ENCODE results near the gene EFCAB3.
"Not testable (repeated sequence)": the region's sequence is repeated elsewhere in the genome, so short reads cannot be mapped to it uniquely, and the experiment has no call there.

EFCAB3 gene

GRCh38 chr17:62380253-62380652 is at the start of gene EFCAB3:
Gene EFCAB3, plus strand, starts transcription at chr17:62380553. Its CDS starts 2,427 bp downstream, at chr17:62382980.
- 100% methylated on average over 1 of the region's 3 CpGs for WGBS (ENCODE audit: insufficient coverage, insufficient read length)
- Histone ChIP-seq H3K27me3 (ENCODE audit: control insufficient read depth, insufficient read depth, low read length) (no peaks in the 10 kb centered on the region), H3K4me1 (ENCODE audit: control insufficient read depth, insufficient read depth, low read length) (no peaks in the 10 kb centered on the region)

DNA sequence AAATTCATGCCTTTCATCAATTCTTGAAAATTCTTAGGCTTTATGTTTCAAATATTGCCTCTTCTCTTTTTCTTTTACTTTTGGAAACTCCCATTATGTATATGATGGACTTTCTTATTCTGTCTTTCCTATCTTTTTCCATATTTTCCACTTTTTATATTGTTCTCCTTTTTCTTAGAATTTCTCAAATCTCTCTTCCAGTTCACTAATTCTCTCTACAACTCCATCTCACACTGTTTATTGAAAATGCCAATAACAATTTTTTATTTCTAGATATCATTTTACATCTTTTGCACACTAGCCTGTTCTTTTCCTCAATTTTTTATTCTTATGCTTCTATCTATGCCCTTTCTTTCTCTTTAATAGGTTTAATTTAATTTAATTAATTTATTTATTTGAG is 43.8 kb upstream of the EFCAB3 start:
- Histone ChIP-seq H3K27ac (ENCODE audit: low read length) (no peak overlapping the region), H3K4me3 (ENCODE audit: low read length) (no peak overlapping the region), H3K27me3 (ENCODE audit: control insufficient read depth, insufficient read depth, low read length) (no peaks in the 10 kb centered on the region), H3K9me3 (ENCODE audit: control insufficient read depth, insufficient read depth, low read length) (no peaks in the 10 kb centered on the region), H3K4me1 (ENCODE audit: control insufficient read depth, insufficient read depth, low read length) (no peaks in the 10 kb centered on the region), H3K36me3 (ENCODE audit: control insufficient read depth, insufficient read depth, low read length) (no peaks in the 10 kb centered on the region)
- DNase-seq (ENCODE audit: low read depth, low spot score) = no peak

More at GRCh38 chr17:62380253-62380652, at the start of gene EFCAB3:
- Histone ChIP-seq H3K4me3 (ENCODE audit: low read length) (no peak within 1 kb of the TSS), H3K9me3 (ENCODE audit: control insufficient read depth, insufficient read depth, low read length) (no peaks in the 10 kb centered on the region), H3K36me3 (ENCODE audit: control insufficient read depth, insufficient read depth, low read length) (no peaks in the 10 kb centered on the region), H3K27ac (ENCODE audit: low read length) (no peak within 1 kb of the TSS)
- DNase-seq (ENCODE audit: low read depth, low spot score) = no peak

DNA sequence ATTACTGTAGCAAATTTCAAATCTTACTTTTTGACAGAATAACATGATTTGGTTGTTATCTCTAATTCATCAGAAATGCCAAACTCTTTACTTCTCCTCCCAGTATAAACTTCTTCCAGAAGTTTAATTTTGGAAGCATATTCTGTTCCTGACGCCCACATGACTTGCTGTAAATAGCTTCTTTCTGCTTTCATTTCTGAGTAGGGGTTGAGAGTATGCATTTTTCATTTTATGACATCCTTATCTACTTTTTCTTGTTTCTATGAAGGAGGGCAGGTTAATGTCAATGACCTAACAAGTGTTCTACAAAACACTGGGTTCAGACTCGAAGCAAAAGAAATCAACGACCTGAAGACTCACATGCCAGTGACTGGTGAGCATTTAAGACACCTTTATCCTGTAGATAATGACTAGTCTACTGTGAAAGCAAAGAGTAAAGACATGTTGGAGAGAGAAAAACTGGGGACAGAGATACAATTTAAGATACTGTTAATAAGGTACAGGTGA is 36.5 kb upstream of the EFCAB3 start:
- H3K36me3 ChIP-seq (ENCODE audit: control insufficient read depth, insufficient read depth, low read length) = no peaks in the 10 kb centered on the region
- no peak for DNase-seq (ENCODE audit: low read depth, low spot score)
- H3K27me3 ChIP-seq (ENCODE audit: control insufficient read depth, insufficient read depth, low read length) = no peaks in the 10 kb centered on the region
- H3K9me3 ChIP-seq (ENCODE audit: control insufficient read depth, insufficient read depth, low read length) = no peaks in the 10 kb centered on the region
- no CpG with 5 or more reads among the region's 3 CpGs for WGBS (ENCODE audit: insufficient coverage, insufficient read length)
- H3K4me1 ChIP-seq (ENCODE audit: control insufficient read depth, insufficient read depth, low read length) = no peaks in the 10 kb centered on the region; the same call in 1 of the 2 replicates
- no peak overlapping the region for H3K27ac ChIP-seq (ENCODE audit: low read length)
- H3K4me3 ChIP-seq (ENCODE audit: low read length) = no peak overlapping the region

GRCh38 chr17:62351176-62351575 is 29.2 kb upstream of the EFCAB3 start:
- Histone ChIP-seq H3K27ac (ENCODE audit: low read length) (no peak overlapping the region), H3K9me3 (ENCODE audit: control insufficient read depth, insufficient read depth, low read length) (no peaks in the 10 kb centered on the region), H3K4me1 (ENCODE audit: control insufficient read depth, insufficient read depth, low read length) (no peaks in the 10 kb centered on the region), H3K4me3 (ENCODE audit: low read length) (no peak overlapping the region), H3K27me3 (ENCODE audit: control insufficient read depth, insufficient read depth, low read length) (no peaks in the 10 kb centered on the region), H3K36me3 (ENCODE audit: control insufficient read depth, insufficient read depth, low read length) (no peaks in the 10 kb centered on the region)
- DNase-seq (ENCODE audit: low read depth, low spot score) = no peak
- WGBS (ENCODE audit: insufficient coverage, insufficient read length) = no CpG with 5 or more reads among the region's 5 CpGs

GRCh38 chr17:62366191-62366590 is 14.2 kb upstream of the EFCAB3 start:
- Histone ChIP-seq H3K9me3 (ENCODE audit: control insufficient read depth, insufficient read depth, low read length) (no peaks in the 10 kb centered on the region), H3K36me3 (ENCODE audit: control insufficient read depth, insufficient read depth, low read length) (no peaks in the 10 kb centered on the region), H3K27ac (ENCODE audit: low read length) (no peak overlapping the region), H3K27me3 (ENCODE audit: control insufficient read depth, insufficient read depth, low read length) (no peaks in the 10 kb centered on the region), H3K4me3 (ENCODE audit: low read length) (no peak overlapping the region), H3K4me1 (ENCODE audit: control insufficient read depth, insufficient read depth, low read length) (no peaks in the 10 kb centered on the region)
- no CpG with 5 or more reads among the region's 2 CpGs for WGBS (ENCODE audit: insufficient coverage, insufficient read length)
- DNase-seq (ENCODE audit: low read depth, low spot score) = no peak

DNA sequence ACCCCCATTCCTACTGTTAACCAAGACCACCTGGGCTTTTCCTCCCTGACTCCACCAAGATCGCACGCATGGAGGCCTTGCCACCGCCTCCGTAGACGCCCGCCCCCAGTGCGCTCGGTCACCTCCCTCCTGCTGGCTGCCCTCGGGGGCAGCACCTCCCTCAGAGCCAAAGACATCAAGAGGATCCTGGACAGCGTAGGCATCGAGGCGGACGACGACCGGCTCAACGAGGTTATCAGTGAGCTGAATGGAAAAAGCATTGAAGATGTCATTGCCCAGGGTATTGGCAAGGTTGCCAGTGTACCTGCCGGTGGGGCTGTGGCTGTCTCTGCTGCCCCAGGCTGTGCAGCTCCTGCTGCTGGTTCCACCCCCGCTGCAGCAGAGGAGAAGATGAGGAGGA is 1.2 kb downstream of the EFCAB3 start:
- Histone ChIP-seq H3K27me3 (ENCODE audit: control insufficient read depth, insufficient read depth, low read length) (no peaks in the 10 kb centered on the region), H3K27ac (ENCODE audit: low read length) (no peak overlapping the region), H3K36me3 (ENCODE audit: control insufficient read depth, insufficient read depth, low read length) (no peaks in the 10 kb centered on the region), H3K9me3 (ENCODE audit: control insufficient read depth, insufficient read depth, low read length) (no peaks in the 10 kb centered on the region), H3K4me3 (ENCODE audit: low read length) (no peak overlapping the region), H3K4me1 (ENCODE audit: control insufficient read depth, insufficient read depth, low read length) (no peaks in the 10 kb centered on the region)
- WGBS (ENCODE audit: insufficient coverage, insufficient read length) = no CpG with 5 or more reads among the region's 18 CpGs
- DNase-seq (ENCODE audit: low read depth, low spot score) = no peak

GRCh38 chr17:62388856-62389255 is 8.5 kb downstream of the EFCAB3 start:
- H3K9me3 ChIP-seq (ENCODE audit: control insufficient read depth, insufficient read depth, low read length) = no peaks in the 10 kb centered on the region
- no peak overlapping the region for H3K27ac ChIP-seq (ENCODE audit: low read length)
- H3K4me1 ChIP-seq (ENCODE audit: control insufficient read depth, insufficient read depth, low read length) = no peaks in the 10 kb centered on the region
- DNase-seq (ENCODE audit: low read depth, low spot score) = no peak
- no CpG with 5 or more reads among the region's 1 CpG for WGBS (ENCODE audit: insufficient coverage, insufficient read length)
- H3K27me3 ChIP-seq (ENCODE audit: control insufficient read depth, insufficient read depth, low read length) = no peaks in the 10 kb centered on the region
- H3K4me3 ChIP-seq (ENCODE audit: low read length) = no peak overlapping the region
- no peaks in the 10 kb centered on the region for H3K36me3 ChIP-seq (ENCODE audit: control insufficient read depth, insufficient read depth, low read length)

GRCh38 chr17:62392908-62393307 is 12.6 kb downstream of the EFCAB3 start:
- Histone ChIP-seq H3K9me3 (ENCODE audit: control insufficient read depth, insufficient read depth, low read length) (no peaks in the 10 kb centered on the region), H3K27ac (ENCODE audit: low read length) (no peak overlapping the region), H3K4me3 (ENCODE audit: low read length) (no peak overlapping the region), H3K27me3 (ENCODE audit: control insufficient read depth, insufficient read depth, low read length) (no peaks in the 10 kb centered on the region), H3K4me1 (ENCODE audit: control insufficient read depth, insufficient read depth, low read length) (no peaks in the 10 kb centered on the region), H3K36me3 (ENCODE audit: control insufficient read depth, insufficient read depth, low read length) (no peaks in the 10 kb centered on the region)
- DNase-seq (ENCODE audit: low read depth, low spot score) = no peak
- WGBS (ENCODE audit: insufficient coverage, insufficient read length) = no CpG with 5 or more reads among the region's 1 CpG

DNA sequence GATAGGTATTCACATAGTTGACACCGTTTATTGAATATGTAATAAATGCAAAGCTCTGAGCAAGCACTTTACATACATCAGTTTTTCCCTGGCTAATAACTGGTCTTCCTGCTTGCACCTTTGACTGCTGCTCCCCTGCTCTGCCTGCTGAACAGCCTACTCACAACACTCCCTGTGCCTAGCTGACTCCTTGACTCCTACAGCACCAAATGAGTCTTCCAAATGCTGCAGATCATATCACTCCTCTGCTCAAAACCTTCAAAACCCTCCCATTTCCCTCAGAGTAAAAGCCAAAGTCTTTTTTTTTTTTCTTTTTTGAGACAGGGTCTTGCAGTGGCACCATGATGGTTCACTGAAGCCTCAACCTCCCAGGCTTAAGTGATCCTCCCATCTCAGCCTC is 18.5 kb downstream of the EFCAB3 start:
- Histone ChIP-seq H3K36me3 (ENCODE audit: control insufficient read depth, insufficient read depth, low read length) (no peaks in the 10 kb centered on the region), H3K4me1 (ENCODE audit: control insufficient read depth, insufficient read depth, low read length) (no peaks in the 10 kb centered on the region), H3K27me3 (ENCODE audit: control insufficient read depth, insufficient read depth, low read length) (no peaks in the 10 kb centered on the region), H3K9me3 (ENCODE audit: control insufficient read depth, insufficient read depth, low read length) (no peaks in the 10 kb centered on the region), H3K4me3 (ENCODE audit: low read length) (no peak overlapping the region), H3K27ac (ENCODE audit: low read length) (no peak overlapping the region)
- WGBS (ENCODE audit: insufficient coverage, insufficient read length) = no CpG with 5 or more reads among the region's 1 CpG
- no peak for DNase-seq (ENCODE audit: low read depth, low spot score)

DNA sequence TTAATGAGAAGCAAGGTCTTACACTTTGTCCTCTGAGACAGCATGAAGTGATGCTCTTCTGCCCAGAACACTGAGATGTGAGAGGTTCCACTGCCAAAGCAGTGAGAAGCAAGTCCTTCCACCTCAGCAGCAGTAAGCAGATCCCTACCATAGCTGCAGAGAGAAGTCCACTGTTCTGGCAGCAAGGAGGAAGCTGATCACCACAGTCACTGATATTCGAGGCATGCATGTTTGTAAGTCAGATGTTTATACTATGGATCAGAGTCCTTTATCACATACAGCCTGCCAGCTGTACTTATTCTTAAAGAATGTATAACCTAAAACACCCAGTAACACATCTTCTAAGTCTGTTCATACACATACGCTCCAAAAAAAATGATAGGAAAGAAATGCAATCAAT is 25.1 kb downstream of the EFCAB3 start:
- no CpG with 5 or more reads among the region's 2 CpGs for WGBS (ENCODE audit: insufficient coverage, insufficient read length)
- no peaks in the 10 kb centered on the region for H3K9me3 ChIP-seq (ENCODE audit: control insufficient read depth, insufficient read depth, low read length)
- no peaks in the 10 kb centered on the region for H3K4me1 ChIP-seq (ENCODE audit: control insufficient read depth, insufficient read depth, low read length)
- H3K27me3 ChIP-seq (ENCODE audit: control insufficient read depth, insufficient read depth, low read length) = no peaks in the 10 kb centered on the region
- H3K36me3 ChIP-seq (ENCODE audit: control insufficient read depth, insufficient read depth, low read length) = no peaks in the 10 kb centered on the region
- no peak overlapping the region for H3K4me3 ChIP-seq (ENCODE audit: low read length)
- H3K27ac ChIP-seq (ENCODE audit: low read length) = no peak overlapping the region
- DNase-seq (ENCODE audit: low read depth, low spot score) = no peak

- not testable (repeated sequence) for H3K4me3 ChIP-seq (ENCODE audit: low read length); H3K9me3 ChIP-seq (ENCODE audit: control insufficient read depth, insufficient read depth, low read length); H3K36me3 ChIP-seq (ENCODE audit: control insufficient read depth, insufficient read depth, low read length); H3K27ac ChIP-seq (ENCODE audit: low read length); DNase-seq (ENCODE audit: low read depth, low spot score); H3K4me1 ChIP-seq (ENCODE audit: control insufficient read depth, insufficient read depth, low read length); H3K27me3 ChIP-seq (ENCODE audit: control insufficient read depth, insufficient read depth, low read length)
- WGBS (ENCODE audit: insufficient coverage, insufficient read length) = no CpG with 5 or more reads among the region's 1 CpG
These were observed 32.7 kb downstream of the EFCAB3 start for GRCh38 chr17:62413090-62413489.

Measured in iPS DF 6.9 (cell line).